ENCODE measurements around the gene P4HTM.

DNA sequence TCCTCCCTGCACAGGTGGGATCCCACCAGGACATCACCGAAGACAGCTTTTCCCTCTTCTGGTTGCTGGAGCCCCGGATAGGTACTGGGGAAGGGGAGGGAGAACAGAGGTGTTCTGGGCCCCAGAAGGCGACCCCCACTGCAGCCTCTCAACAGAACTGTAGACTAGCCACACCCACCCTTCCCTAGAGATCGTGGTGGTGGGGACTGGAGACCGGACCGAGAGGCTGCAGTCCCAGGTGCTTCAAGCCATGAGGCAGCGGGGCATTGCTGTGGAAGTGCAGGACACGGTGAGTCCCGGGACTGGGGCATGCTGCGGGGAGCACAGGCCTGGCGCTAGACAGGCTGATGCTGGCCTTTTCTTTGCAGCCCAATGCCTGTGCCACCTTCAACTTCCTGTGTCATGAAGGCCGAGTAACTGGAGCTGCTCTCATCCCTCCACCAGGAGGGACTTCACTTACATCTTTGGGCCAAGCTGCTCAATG is 32.7 kb downstream of the P4HTM start:
- TF ChIP-seq CTCF (IDR thresholded peaks at IDR 0.05) (no peak), ZFX (IDR thresholded peaks at IDR 0.05; ENCODE audit: borderline replicate concordance) (no peak)

Measured in 22Rv1 (cell line).